K562 (cell line): ENCODE measurements around the gene CPA4. TPM values are rescaled to one million over a fixed set of nuclear protein-coding genes. Genes with fewer than 3 reads are reported as not detected.

Experiments used
- ATAC-seq: fragments of 200-7000 bp; cut with Tn5 transposase; 3 replicates; pipeline ENCODE4 v1.9.1; 2020; ENCODE audit warnings: moderate library complexity
- BruUV-seq: library from RNA; stranded (reverse); fragments of 400-500 nt; replicated peaks from 2 replicates; lab custom pipeline; 2021; lab: Mats Ljungman, UMichigan
- CTCF ChIA-PET: fragments of 300-600 bp; formaldehyde crosslinking; extraction: SDS; loops from one replicate; lab custom pipeline; 2021; ENCODE audit warnings: low intra/inter-chr PET ratio; lab: Yijun Ruan, JAX
- POLR2A ChIA-PET: fragments of 300-600, 350-650 bp; sonication (Branson Sonifier 250); formaldehyde crosslinking; extraction: SDS; loops from one replicate; lab custom pipeline; 2021; ENCODE audit warnings: antibody characterized with exemption, inconsistent platforms; lab: Yijun Ruan, JAX
- DNase-seq, 4 experiments: peaks; one replicate each; pipeline versions ENCODE4 v3.0.0 to v3.0.0-alpha.2; 2011 to 2018; ENCODE audit warnings: low spot score in 3 of 4, mixed read lengths in 3 of 4; ENCODE audit errors: extremely low read depth in 1 of 4
- FAIRE-seq: peaks from 2 replicates; lab custom pipeline; 2011; peaks lifted over from hg19 to GRCh38; lab: Jason Lieb, UNC
- H2AFZ ChIP-seq: 2 replicates; pipeline ENCODE4 v1.6.0; 2011; ENCODE audit warnings: low read depth, low read length, control low read depth, inconsistent platforms
- H3K27ac ChIP-seq: fragments of 200-600 bp; 3 replicates; pipeline ENCODE4 v1.8.0; 2011; ENCODE audit warnings: low read depth, mild to moderate bottlenecking, control low read depth, inconsistent platforms, low read length, moderate library complexity, mixed read lengths; ENCODE audit errors: extremely low read depth
- H3K27me3 ChIP-seq, 2 experiments: fragments of 300-600 bp in 1 of 2; 2 replicates in 1 of 2; 3 replicates in 1 of 2; pipeline versions ENCODE4 v1.6.0 to v1.8.0; 2011; ENCODE audit warnings: inconsistent platforms in 2 of 2, low read length in 2 of 2, mild to moderate bottlenecking in 1 of 2, mixed read lengths in 1 of 2, moderate library complexity in 1 of 2; ENCODE audit not compliant: control insufficient read depth in 2 of 2, insufficient read depth in 2 of 2
- H3K36me3 ChIP-seq: fragments of 300-600 bp; 3 replicates; pipeline ENCODE4 v1.8.0; 2011; ENCODE audit warnings: mild to moderate bottlenecking, low read length, inconsistent platforms; ENCODE audit not compliant: control insufficient read depth, insufficient read depth
- H3K4me1 ChIP-seq, 2 experiments: fragments of 200-600 bp in 1 of 2; replicated peaks in 1 of 2; 2 replicates in 1 of 2; 3 replicates in 1 of 2; pipeline versions ENCODE4 v1.5.1 to v1.8.0; 2011; ENCODE audit warnings: inconsistent platforms in 2 of 2, low read length in 2 of 2, mild to moderate bottlenecking in 1 of 2, mixed read lengths in 1 of 2, moderate library complexity in 1 of 2; ENCODE audit not compliant: control insufficient read depth in 2 of 2, insufficient read depth in 2 of 2
- H3K4me2 ChIP-seq: 2 replicates; pipeline ENCODE4 v1.6.1; 2011; ENCODE audit warnings: low read length, control low read depth, inconsistent platforms, mixed read lengths; ENCODE audit not compliant: insufficient read depth
- H3K4me3 ChIP-seq: fragments of 200-600 bp; sonication (generic), shearing (Covaris generic); 2 replicates; pipeline ENCODE4 v1.5.1; 2016; ENCODE audit warnings: control low read depth, inconsistent platforms
- H3K79me2 ChIP-seq: fragments of 200-600 bp; 3 replicates; pipeline ENCODE4 v1.8.0; 2011; ENCODE audit warnings: low read length, inconsistent platforms; ENCODE audit not compliant: control insufficient read depth, insufficient read depth
- H3K9ac ChIP-seq, 2 experiments: 2 replicates each; pipeline versions ENCODE4 v1.6.0 to v1.6.1; 2011; ENCODE audit warnings: low read depth in 2 of 2, low read length in 2 of 2, control low read depth in 1 of 2, inconsistent platforms in 1 of 2, mild to moderate bottlenecking in 1 of 2, mixed read lengths in 1 of 2; ENCODE audit not compliant: insufficient read depth in 1 of 2
- H3K9me1 ChIP-seq: one replicate; pipeline ENCODE4 v1.6.0; 2011; ENCODE audit warnings: inconsistent platforms, mild to moderate bottlenecking, low read length, moderate library complexity; ENCODE audit not compliant: control insufficient read depth, insufficient read depth
- H3K9me3 ChIP-seq: replicated peaks from 2 replicates; pipeline ENCODE4 v1.5.1; 2011; ENCODE audit warnings: low read depth, low read length, inconsistent platforms; ENCODE audit not compliant: control insufficient read depth, insufficient read depth
- H4K20me1 ChIP-seq: replicated peaks from 2 replicates; pipeline ENCODE4 v1.6.1; 2011; ENCODE audit warnings: low read length, inconsistent platforms, mixed read lengths; ENCODE audit not compliant: control insufficient read depth, insufficient read depth
- NFE2 ChIP-seq: IDR thresholded peaks from 2 replicates; pipeline ENCODE4 v1.6.1; 2014; ENCODE audit warnings: antibody characterized with exemption, low read depth
- NRF1 ChIP-seq, 2 experiments: fragments of 450-650 bp; IDR thresholded peaks in 1 of 2; conservative IDR thresholded peaks in 1 of 2; 2 replicates each; pipeline ENCODE4 v1.6.1; 2014; ENCODE audit warnings: mild to moderate bottlenecking in 2 of 2
- PHF21A ChIP-seq: fragments of 450-650 bp; IDR thresholded peaks from 2 replicates; pipeline ENCODE4 v1.6.1; 2017; ENCODE audit warnings: low read depth, borderline replicate concordance
- POLR3A ChIP-seq: IDR thresholded peaks from 2 replicates; pipeline ENCODE4 v1.6.1; 2011; ENCODE audit warnings: borderline replicate concordance, mild to moderate bottlenecking, moderate library complexity; ENCODE audit not compliant: insufficient read length, insufficient read depth; ENCODE audit errors: extremely low read depth
- RBM25 ChIP-seq: fragments of 200-400 bp; formaldehyde crosslinking; IDR thresholded peaks from 2 replicates; pipeline ENCODE4 v1.6.1; 2018; ENCODE audit warnings: low read length, low read depth, moderate library complexity; ENCODE audit not compliant: severe bottlenecking
- ZFP1 ChIP-seq: fragments of 450-650 bp; formaldehyde crosslinking; IDR thresholded peaks from 2 replicates; pipeline ENCODE4 v1.4.0; 2020; ENCODE audit warnings: mild to moderate bottlenecking, mixed read lengths
- WGBS: fragments of 100-300 bp; shearing (Covaris generic); methylation state at CpG from one replicate; pipeline ENCODE4 v1.1.6; 2016; ENCODE audit warnings: low coverage, mixed read lengths; ENCODE audit not compliant: insufficient coverage; ENCODE audit errors: missing lambda C conversion rate; 5-methylcytosine and 5-hydroxymethylcytosine counted together
- in situ Hi-C: fragments of 300-500 bp; cut with MboI; formaldehyde crosslinking; loops from 4 replicates; pipeline ENCODE4 v1.15.0; 2018; ENCODE audit warnings: inconsistent platforms, mixed read lengths
- intact Hi-C: fragments of 100-400 bp; cut with micrococcal nuclease; formaldehyde crosslinking; loops from 2 replicates; pipeline ENCODE4 v1.14.2; 2022
- polyA plus RNA-seq, 8 experiments: library from polyadenylated mRNA; depleted of rRNA in 4 of 8; stranded (reverse) in 5 of 8; unstranded in 3 of 8; fragments of >200 nt; fragmentation: Nextera tagmentation in 2 of 8; fragmentation: Illumina TruSeq in 1 of 8; extraction: Ambion mirVana in 2 of 8; extraction: Trizol in 1 of 8; gene quantifications; 2 replicates each; pipeline versions ENCODE4 v1.2.1 to v1.2.3, GENCODE V29; 2011 to 2014; ENCODE audit warnings: inconsistent platforms in 1 of 8, missing spikeins in 1 of 8
- total RNA-seq, 7 experiments: library from RNA; depleted of rRNA in 6 of 7; stranded (reverse); fragments of >200 nt in 6 of 7; fragmentation: Illumina TruSeq in 2 of 7; extraction: Trizol in 2 of 7; gene quantifications; 2 replicates each; pipeline versions ENCODE4 v1.2.1 to v1.2.3, GENCODE V29; 2011 to 2021; ENCODE audit warnings: low replicate concordance in 1 of 7

The CPA4 gene
- total and polyA plus RNA-seq, 9 of the 15 experiments (the other 6 are each of a cell fraction or from before 2014, with no cell fraction given) = not detected

GRCh38 chr7:130322615-130323014, 29.7 kb downstream of the CPA4 start:
- H3K4me3 ChIP-seq = no peak overlapping the region
- no peaks in the 10 kb centered on the region for H3K36me3 ChIP-seq
- TF ChIP-seq PHF21A (no peak), NRF1 (conservative IDR thresholded peaks at IDR 0.05 in 1 of 2, IDR thresholded peaks at IDR 0.05 in 1 of 2) (peak in 1 of 2 experiments; percentile 12; a peak in 2 of 4 replicates)
- no peaks in the 10 kb centered on the region for H3K9me1 ChIP-seq
- H3K9me3 ChIP-seq = no peaks in the 10 kb centered on the region; the same call in 1 of the 2 replicates
- no TSS peak for BruUV-seq
- no peak overlapping the region for H3K4me2 ChIP-seq
- no peaks in the 10 kb centered on the region for H3K79me2 ChIP-seq
- FAIRE-seq = no peak
- ATAC-seq = no peak
- CTCF ChIA-PET = no interaction called here
- in situ Hi-C loops (no loop called here), intact Hi-C loops (no loop called here)
- DNase-seq = no peak
- H4K20me1 ChIP-seq = no peaks in the 10 kb centered on the region
- no peak overlapping the region for H3K27ac ChIP-seq
- POLR2A ChIA-PET = interaction anchor here (1.3 to 1.5 kb wide), 2 partner anchors 12 to 16 kb away, joined by 4 to 6 read pairs; no protein-coding TSS in a partner anchor
- no peak overlapping the region for H2AFZ ChIP-seq
- H3K4me1 ChIP-seq = no peaks in the 10 kb centered on the region
- WGBS = 3% methylated on average over 7 of the region's 7 CpGs
- H3K9ac ChIP-seq = no peak overlapping the region
- peaks cover 26 to 47% of the 10 kb centered on the region in 2 experiments; a peak in 4 of 5 replicates for H3K27me3 ChIP-seq

- no TSS peak for BruUV-seq
- ChIA-PET POLR2A (interaction anchor here (0.9 to 1.1 kb wide), 2 partner anchors 8 to 20 kb away, joined by 3 read pairs; no protein-coding TSS in a partner anchor), CTCF (no interaction called here)
- Histone ChIP-seq H4K20me1 (no peaks in the 10 kb centered on the region), H2AFZ (no peak overlapping the region), H3K4me2 (no peak overlapping the region), H3K27me3 (peaks cover 19 to 35% of the 10 kb centered on the region in 2 experiments; a peak in 4 of 5 replicates), H3K4me3 (no peak overlapping the region), H3K9me3 (no peaks in the 10 kb centered on the region; the same call in 1 of the 2 replicates), H3K27ac (no peak overlapping the region), H3K9me1 (no peaks in the 10 kb centered on the region), H3K4me1 (no peaks in the 10 kb centered on the region), H3K9ac (no peak overlapping the region), H3K36me3 (no peaks in the 10 kb centered on the region), H3K79me2 (no peaks in the 10 kb centered on the region)
- TF ChIP-seq RBM25 (no peak), NFE2 (peak; percentile 45; the same call in 1 of the 2 replicates), POLR3A (no peak), ZFP1 (CRISPR knock-in tag) (no peak)
- no peak for DNase-seq
- intact Hi-C loops = no loop called here
- in situ Hi-C loops = no loop called here
- no peak for ATAC-seq
- whole genome bisulfite sequencing = 5% methylated on average over 10 of the region's 10 CpGs
- FAIRE-seq = no peak
Measured at GRCh38 chr7:130324306-130324943, 31.5 kb downstream of the CPA4 start.
